ENCODE results near the gene TSPAN3.

DNA sequence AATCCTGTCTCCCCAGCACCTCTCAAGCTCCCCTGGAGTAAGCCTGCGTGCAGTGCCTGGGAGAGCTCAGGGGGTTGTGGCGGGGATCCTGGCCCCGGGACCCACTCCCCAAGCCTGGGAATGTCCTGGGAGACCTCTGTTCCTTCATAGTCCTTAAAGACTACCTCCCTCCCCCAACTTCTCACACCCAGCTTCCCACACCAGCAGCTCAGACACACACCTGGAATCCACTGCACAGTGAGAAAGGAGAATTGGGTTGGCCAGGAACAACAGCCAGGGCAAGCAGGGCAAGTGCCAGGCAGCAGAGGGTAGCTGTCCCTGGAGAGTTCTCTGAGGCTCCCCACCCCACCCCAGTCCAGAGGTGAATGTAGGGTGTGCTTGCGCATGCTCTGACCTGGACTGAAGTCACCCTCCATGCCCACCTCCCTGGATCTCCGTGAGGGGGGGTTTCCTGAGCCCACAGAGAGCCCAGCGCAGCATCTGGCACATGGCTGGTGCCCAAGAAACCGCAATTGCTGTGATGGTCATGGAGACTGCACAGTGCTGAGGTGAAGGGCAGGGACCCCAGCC, 53.7 kb downstream of the TSPAN3 start:
- TF ChIP-seq, protein P1, sequence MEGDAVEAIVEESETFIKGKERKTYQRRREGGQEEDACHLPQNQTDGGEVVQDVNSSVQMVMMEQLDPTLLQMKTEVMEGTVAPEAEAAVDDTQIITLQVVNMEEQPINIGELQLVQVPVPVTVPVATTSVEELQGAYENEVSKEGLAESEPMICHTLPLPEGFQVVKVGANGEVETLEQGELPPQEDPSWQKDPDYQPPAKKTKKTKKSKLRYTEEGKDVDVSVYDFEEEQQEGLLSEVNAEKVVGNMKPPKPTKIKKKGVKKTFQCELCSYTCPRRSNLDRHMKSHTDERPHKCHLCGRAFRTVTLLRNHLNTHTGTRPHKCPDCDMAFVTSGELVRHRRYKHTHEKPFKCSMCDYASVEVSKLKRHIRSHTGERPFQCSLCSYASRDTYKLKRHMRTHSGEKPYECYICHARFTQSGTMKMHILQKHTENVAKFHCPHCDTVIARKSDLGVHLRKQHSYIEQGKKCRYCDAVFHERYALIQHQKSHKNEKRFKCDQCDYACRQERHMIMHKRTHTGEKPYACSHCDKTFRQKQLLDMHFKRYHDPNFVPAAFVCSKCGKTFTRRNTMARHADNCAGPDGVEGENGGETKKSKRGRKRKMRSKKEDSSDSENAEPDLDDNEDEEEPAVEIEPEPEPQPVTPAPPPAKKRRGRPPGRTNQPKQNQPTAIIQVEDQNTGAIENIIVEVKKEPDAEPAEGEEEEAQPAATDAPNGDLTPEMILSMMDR (IDR thresholded peaks at IDR 0.05) = no peak
- TF ChIP-seq ZFX (IDR thresholded peaks at IDR 0.05; ENCODE audit: borderline replicate concordance) = no peak
